HG03159 (cell line): Measurements from ENCODE around the gene GRB7.
"Not testable (repeated sequence)": the region's sequence is repeated elsewhere in the genome, so short reads cannot be mapped to it uniquely, and the experiment has no call there.

Experiments
- ATAC-seq: cut with Tn5 transposase; IDR thresholded peaks from one replicate; pipeline ENCODE4 v1.9.1; 2021; ENCODE audit warnings: mild to moderate bottlenecking, moderate library complexity; ENCODE audit not compliant: unreplicated experiment

GRB7 gene

DNA sequence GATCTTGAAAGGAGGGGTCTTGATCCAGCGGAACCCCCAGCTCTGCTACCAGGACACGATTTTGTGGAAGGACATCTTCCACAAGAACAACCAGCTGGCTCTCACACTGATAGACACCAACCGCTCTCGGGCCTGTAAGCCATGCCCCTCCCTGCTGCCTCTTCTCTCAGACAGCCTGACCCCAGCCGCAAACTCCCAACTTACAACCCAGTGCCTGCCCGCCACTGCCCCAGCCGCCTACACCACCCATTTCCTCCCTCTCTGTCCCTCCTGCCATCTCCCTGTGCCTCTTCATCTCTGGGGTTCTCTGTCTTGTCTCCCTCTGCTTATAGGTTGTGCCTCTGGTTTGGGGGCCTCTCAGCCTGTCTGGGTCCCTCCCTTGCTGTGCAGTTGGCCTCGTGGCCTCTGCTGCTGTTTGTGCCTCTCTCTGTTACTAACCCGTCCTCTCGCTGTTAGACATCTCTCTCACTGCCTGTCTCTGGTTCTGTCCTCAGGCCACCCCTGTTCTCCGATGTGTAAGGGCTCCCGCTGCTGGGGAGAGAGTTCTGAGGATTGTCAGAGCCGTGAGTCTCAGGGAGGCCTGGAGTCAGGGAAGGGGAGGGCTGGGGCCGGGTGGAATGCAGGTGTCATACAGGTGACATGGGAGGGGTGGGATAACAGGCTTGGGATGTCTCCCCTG, 28.3 kb upstream of the GRB7 start:
- ATAC-seq = no peak

DNA sequence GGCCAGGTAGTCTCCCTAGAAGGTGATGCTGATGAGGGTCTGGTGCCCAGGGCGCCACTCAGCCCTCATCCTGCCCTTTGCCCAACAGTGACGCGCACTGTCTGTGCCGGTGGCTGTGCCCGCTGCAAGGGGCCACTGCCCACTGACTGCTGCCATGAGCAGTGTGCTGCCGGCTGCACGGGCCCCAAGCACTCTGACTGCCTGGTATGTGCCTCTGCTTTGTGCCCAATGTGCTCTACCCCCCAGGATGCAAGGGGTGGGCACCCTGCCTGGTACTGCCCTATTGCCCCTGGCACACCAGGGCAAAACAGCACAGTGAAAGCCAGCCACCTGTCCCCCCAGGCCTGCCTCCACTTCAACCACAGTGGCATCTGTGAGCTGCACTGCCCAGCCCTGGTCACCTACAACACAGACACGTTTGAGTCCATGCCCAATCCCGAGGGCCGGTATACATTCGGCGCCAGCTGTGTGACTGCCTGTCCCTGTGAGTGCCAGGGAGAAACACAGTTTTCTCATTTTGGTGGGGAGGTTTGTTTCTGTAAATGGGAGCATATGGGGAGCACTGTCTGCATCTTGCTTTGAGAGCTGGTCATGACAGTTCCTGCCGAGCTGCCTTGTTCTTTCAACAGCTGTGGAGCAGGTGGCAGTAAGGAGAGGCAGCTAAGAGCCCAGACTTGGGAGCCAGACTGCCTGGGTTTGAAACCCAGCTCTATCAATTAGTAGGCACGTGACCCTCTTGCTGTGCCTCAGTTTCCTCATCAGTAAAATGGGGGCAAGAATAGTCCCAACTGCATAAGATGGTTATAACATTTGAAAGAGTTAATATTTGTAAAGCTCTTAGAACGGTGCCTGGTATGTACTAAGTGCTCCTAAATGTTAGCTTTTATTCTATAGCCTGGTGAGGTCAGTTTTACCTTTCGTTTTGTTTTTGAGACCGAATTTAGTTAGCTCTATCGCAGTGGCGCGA, 27.5 kb upstream of the GRB7 start:
- no peak for ATAC-seq

DNA sequence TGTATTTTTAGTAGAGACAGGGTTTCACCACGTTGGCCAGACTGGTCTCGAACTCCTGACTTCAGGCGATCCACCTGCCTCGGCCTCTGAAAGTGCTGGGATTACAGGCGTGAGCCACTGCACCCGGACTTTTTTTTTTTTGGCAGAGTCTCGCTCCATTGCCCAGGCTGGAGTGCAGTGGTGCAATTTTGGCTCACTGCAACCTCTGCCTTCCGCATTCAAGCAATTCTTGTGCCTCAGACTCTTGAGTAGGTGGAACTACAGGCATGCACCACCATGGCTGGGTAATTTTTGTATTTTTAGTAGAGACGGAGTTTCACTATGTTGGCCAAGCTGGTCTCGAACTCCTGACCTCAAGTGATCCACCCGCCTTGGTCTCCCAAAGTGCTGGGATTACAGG, 26.7 kb upstream of the GRB7 start:
- ATAC-seq = not testable (repeated sequence)

DNA sequence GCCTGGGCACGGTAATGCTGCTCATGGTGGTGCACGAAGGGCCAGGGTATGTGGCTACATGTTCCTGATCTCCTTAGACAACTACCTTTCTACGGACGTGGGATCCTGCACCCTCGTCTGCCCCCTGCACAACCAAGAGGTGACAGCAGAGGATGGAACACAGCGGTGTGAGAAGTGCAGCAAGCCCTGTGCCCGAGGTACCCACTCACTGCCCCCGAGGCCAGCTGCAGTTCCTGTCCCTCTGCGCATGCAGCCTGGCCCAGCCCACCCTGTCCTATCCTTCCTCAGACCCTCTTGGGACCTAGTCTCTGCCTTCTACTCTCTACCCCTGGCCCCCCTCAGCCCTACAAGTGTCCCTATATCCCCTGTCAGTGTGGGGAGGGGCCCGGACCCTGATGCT, 25.9 kb upstream of the GRB7 start:
- no peak for ATAC-seq

DNA sequence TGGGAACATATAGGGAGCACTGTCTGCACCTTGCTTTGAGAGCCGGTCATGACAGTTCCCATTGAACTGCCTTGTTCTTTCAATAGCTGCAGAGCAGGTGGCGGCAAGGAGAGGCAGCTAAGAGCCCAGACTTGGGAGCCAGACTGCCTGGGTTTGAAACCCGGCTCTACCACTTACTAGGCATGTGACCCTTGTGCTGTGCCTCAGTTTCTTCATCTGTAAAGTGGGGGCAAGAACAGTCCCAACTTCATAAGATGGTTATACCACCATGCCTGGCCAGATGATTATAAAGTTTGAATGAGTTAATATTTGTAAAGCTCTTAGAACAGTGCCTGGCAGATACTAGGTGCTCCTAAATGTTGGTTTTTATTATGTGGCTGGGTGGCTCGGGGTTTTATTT, 23.5 kb upstream of the GRB7 start:
- no peak for ATAC-seq

DNA sequence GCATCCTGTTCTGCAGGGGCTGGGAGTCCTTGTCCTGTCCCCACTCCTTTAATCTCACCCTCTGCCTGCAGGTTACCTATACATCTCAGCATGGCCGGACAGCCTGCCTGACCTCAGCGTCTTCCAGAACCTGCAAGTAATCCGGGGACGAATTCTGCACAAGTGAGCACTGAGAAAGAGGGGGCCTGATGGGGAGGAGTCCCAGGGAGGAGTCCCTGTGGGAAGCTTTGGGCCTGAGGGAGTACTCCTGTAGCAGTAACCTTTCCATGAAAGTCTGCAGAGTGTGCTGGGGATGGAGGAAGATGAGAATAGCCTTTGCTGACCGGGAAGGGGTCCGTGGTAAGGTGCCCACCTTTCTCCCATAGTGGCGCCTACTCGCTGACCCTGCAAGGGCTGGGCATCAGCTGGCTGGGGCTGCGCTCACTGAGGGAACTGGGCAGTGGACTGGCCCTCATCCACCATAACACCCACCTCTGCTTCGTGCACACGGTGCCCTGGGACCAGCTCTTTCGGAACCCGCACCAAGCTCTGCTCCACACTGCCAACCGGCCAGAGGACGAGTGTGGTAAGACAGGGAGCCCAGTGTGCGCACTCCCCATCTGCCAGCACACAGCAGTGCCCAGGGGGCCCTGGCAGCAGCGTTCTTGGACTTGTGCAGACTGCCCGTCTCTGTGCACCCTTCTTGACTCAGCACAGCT, 22.2 kb upstream of the GRB7 start:
- no peak for ATAC-seq

DNA sequence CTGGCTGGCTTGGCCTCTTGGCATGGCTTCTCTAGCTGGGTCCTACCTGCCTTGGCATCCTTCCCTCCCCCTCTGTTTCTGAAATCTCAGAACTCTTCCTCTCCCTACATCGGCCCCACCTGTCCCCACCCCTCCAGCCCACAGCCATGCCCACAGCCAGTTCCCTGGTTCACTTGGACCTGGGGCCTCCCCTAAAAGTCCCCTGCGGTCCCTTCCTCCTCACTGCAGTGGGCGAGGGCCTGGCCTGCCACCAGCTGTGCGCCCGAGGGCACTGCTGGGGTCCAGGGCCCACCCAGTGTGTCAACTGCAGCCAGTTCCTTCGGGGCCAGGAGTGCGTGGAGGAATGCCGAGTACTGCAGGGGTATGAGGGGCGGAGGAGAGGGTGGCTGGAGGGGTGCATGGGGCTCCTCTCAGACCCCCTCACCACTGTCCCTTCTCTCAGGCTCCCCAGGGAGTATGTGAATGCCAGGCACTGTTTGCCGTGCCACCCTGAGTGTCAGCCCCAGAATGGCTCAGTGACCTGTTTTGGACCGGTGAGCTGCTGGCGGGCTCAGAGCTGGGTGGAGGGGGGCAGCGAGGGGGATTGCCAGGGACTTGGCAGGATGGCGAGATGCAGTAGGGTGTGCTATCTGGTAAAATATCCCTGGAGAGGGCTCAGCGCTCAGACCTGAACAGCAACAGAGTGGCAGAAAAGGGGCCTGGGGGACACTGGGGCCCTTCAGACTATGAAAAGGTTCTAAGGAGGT, 21.5 kb upstream of the GRB7 start:
- ATAC-seq = no peak

DNA sequence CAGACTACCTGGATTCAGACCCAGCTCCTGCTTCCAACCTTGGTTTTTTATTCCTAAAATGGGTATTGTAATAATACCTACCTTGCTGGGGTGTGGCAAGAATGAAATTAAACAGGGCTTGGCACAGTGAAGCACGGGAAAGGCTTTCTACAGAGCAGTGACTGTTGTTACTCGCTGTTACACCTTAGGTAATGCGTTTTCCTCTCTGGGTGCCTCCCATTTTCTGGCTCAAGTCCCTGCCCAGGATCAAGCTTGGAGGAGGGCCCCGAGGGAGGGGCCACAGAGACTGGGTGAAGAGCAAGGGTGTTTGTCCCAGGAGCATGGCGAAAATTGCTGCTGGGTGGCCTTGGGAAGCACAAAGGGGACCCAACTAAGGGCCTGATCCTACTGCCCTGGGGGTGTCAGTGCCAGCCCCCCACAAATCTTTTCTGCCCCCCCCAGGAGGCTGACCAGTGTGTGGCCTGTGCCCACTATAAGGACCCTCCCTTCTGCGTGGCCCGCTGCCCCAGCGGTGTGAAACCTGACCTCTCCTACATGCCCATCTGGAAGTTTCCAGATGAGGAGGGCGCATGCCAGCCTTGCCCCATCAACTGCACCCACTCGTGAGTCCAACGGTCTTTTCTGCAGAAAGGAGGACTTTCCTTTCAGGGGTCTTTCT, 20.7 kb upstream of the GRB7 start:
- no peak for ATAC-seq

DNA sequence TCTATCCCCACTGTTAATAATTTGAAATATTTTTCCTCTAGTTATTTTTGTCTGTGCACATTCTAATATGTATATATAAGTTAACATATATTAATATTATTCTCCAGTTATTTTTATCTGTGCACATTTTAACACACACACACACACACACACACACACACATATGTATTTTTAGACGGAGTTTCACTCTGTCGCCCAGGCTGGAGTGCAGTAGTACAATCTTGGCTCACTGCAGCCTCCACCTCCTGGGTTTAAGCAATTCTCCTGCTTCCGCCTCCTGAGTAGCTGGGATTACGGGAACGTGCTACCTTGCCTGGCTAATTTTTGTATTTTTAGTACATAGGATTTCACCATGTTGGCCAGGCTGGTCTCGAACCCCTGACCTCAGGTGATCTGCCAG, 20.1 kb upstream of the GRB7 start:
- no peak for ATAC-seq

DNA sequence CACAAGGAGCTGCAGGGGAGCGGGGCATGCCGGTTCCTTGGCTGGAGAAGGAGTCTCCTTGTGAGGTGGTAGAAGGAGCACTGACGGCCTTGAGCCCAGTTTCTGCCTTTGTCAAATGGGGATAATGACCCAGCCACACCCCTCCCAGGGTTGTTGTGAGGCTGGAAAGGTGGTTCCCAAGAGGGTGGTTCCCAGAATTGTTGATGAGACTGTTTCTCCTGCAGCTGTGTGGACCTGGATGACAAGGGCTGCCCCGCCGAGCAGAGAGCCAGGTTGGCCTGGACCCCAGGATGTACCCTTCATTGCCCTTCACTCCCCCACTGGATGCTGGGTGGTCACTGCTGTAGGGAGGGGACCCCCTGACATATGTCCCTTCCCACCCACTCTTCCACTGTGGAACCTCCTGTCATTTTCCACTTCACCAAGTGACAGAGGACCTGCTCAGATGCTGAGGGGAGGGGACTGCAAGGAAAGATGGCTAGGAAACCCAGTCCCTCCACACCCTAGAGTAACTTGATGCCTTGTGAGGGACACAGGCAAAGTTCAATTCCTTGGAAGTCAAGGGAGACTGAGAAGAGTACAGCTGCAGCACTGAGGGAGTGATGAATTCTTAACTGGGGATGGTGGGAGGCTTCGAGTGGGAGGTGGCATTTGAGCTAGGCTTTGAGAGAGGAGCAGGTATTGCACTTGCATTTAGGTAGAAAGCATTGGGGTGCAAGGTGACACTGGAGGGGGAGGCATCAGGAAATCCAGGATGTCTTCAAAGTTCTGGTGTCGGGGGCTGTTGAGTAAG, 18.0 kb upstream of the GRB7 start:
- ATAC-seq = no peak

DNA sequence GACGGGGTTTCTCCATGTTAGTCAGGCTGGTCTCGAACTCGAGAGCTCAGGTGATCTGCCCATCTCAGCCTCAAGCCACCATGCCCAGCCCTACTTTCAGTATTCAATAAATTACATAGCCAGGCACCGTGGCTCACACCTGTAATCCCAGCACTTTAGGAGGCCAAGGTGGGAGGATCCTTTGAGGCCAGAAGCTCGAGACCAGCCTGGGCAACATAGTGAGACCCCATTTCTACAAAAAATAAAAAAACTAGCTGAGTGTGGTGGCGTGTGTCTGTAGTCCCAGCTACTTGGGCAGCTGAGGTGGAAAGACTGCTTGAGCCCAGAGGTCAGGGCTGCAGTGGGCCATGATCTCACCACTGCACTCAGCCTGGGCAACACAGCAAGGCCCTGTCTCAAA, 15.6 kb upstream of the GRB7 start:
- no peak for ATAC-seq

DNA sequence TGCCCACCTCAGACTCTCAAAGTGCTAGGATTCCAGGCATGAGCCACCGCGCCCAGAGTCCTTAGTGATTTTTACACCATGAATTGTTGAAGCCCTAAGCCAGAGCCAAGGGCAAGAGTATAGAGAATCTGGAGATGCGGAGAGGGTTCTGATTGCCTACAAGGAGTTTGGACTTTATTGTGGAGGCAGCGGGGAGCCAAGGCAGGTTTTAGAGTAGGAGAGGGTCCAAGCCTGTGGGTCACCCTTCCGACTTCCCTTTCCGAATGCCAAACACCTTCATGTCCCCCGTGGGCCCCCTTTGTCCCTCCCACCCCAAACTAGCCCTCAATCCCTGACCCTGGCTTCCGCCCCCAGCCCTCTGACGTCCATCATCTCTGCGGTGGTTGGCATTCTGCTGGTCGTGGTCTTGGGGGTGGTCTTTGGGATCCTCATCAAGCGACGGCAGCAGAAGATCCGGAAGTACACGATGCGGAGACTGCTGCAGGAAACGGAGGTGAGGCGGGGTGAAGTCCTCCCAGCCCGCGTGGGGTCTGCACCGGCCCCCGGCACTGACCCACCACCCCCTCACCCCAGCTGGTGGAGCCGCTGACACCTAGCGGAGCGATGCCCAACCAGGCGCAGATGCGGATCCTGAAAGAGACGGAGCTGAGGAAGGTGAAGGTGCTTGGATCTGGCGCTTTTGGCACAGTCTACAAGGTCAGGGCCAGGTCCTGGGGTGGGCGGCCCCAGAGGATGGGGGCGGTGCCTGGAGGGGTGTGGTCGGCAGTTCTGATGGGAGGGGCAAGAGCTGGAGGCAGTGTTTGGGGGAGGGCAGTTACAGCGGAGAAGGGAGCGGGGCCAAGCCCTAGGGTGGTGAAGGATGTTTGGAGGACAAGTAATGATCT, 14.5 kb upstream of the GRB7 start:
- no peak for ATAC-seq

DNA sequence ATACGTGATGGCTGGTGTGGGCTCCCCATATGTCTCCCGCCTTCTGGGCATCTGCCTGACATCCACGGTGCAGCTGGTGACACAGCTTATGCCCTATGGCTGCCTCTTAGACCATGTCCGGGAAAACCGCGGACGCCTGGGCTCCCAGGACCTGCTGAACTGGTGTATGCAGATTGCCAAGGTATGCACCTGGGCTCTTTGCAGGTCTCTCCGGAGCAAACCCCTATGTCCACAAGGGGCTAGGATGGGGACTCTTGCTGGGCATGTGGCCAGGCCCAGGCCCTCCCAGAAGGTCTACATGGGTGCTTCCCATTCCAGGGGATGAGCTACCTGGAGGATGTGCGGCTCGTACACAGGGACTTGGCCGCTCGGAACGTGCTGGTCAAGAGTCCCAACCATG, 13.0 kb upstream of the GRB7 start:
- no peak for ATAC-seq

DNA sequence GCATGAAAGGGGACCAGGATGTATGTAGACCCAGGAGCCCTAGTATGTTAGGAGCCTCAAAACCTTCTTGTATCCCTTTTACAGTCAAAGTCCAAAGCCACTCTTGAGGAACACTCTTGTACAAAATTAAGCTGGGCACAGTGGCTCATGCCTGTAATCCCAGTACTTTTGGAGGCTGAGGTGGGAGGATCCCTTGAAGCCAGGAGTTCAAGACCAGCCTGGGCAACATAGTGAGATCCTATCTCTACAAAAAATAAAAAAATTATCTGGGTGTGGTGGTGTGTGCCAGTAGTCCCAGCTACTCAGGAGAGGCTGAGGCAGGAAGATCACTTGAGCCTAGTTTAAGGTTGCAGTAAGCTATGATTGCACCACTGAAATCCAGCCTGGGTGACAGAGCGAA, 11.8 kb upstream of the GRB7 start:
- not testable (repeated sequence) for ATAC-seq

DNA sequence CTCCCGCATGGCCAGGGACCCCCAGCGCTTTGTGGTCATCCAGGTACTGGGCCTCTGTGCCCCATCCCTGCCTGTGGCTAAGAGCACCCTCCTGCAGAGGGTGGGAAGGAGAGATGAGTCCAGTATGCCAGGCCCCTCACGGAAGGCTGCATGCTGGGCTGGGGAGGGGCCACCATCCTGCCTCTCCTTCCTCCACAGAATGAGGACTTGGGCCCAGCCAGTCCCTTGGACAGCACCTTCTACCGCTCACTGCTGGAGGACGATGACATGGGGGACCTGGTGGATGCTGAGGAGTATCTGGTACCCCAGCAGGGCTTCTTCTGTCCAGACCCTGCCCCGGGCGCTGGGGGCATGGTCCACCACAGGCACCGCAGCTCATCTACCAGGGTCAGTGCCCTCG, 11.1 kb upstream of the GRB7 start:
- ATAC-seq = no peak

DNA sequence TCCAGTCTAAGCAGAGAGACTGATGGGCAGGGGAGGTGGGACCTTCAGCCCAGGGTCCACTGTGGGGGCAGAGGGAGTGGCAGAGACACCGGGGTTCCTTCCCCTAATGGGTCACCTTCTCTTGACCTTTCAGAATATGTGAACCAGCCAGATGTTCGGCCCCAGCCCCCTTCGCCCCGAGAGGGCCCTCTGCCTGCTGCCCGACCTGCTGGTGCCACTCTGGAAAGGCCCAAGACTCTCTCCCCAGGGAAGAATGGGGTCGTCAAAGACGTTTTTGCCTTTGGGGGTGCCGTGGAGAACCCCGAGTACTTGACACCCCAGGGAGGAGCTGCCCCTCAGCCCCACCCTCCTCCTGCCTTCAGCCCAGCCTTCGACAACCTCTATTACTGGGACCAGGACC, 10.2 kb upstream of the GRB7 start:
- no peak for ATAC-seq

DNA sequence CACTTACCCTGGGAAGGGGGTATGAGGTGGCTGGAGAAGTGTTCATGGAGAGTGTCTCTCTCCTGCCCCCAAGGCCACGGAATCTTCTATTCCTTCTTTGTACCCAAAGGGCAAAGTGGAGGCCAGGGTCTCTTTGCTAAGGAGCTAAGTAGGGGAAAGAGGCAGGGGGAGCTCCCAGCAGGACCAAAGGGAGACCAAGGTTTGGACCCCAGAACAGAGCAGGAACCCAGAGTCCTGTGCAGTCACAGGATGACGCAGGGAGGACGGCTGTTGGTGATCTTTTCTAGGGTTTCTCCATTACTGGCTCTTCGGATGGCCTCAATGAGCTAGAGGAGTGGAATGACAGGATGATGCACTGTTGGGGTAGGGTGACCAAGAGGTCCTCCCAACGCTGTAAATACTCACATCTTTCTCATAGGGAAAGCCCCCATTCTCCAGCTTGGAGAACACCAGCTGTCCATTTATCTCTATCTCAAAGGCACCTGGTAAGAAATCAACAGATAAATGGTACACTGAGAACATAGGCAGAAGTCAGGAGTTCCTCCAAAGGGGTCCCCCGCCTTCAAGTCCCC, 8.4 kb upstream of the GRB7 start:
- no peak for ATAC-seq
